ENCODE data around the gene TOP3A.

Gene TOP3A

DNA sequence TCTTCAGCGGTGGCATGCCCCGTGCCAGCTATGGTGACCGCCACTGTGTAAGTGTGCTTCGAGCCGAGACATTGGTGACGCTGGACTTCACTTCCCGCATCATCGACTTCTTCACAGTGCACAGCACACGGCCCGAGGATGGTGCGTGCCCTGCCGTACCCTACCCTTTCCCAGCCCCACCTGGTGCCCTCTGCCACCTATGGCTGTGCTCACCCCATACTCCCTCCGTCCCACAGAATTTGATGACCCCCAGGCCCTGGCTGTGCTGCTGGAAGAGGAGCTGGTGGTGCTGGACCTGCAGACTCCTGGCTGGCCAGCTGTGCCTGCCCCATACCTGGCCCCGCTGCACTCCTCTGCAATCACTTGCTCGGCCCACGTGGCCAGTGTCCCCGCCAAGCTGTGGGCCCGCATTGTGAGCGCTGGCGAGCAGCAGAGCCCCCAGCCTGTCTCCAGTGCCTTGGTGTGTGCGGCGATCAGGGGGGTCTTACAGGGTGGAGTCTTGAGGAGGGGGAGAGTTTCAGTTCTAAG, 79.9 kb downstream of the TOP3A start:
- DNase-seq (ENCODE audit: low read depth in 2 of 2): no peak
- no peak for TF ChIP-seq CTCF (IDR thresholded peaks at IDR 0.05; ENCODE audit: low read depth, low read length)
- H3K4me3 ChIP-seq (replicated peaks in 1 of 2; ENCODE audit: low read depth in 2 of 2, low read length in 2 of 2): no peak overlapping the region

GRCh38 chr17:18233803-18234518, 80.8 kb downstream of the TOP3A start:
- TF ChIP-seq CTCF (IDR thresholded peaks at IDR 0.05; ENCODE audit: low read depth, low read length): no peak
- no peak for DNase-seq (ENCODE audit: low read depth in 2 of 2)
- H3K4me3 ChIP-seq (replicated peaks in 1 of 2; ENCODE audit: low read depth in 2 of 2, low read length in 2 of 2): no peak overlapping the region

DNA sequence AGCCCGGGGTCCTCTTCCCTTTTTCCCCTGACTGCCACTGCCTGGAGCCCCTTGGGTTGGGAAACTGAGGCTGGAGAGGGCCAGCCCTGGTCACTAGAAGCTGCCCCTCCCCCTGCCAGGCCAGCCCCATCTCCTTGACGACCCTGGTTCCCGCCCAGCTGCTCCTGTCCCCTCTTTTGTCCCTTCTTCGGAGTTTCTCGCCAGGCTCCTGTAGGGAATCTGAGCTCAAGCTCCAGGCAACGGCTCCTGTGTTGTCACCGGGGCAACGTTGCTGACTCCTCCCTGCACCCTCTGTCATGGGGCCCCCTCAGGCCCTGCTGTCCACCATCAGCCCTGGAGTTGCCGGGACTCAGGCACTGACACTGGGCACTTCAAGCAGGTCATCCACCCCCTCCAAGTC, 83.6 kb downstream of the TOP3A start:
- TF ChIP-seq CTCF (IDR thresholded peaks at IDR 0.05; ENCODE audit: low read depth, low read length): no peak
- no peak overlapping the region for H3K4me3 ChIP-seq (replicated peaks in 1 of 2; ENCODE audit: low read depth in 2 of 2, low read length in 2 of 2)
- no peak for DNase-seq (ENCODE audit: low read depth in 2 of 2)

DNA sequence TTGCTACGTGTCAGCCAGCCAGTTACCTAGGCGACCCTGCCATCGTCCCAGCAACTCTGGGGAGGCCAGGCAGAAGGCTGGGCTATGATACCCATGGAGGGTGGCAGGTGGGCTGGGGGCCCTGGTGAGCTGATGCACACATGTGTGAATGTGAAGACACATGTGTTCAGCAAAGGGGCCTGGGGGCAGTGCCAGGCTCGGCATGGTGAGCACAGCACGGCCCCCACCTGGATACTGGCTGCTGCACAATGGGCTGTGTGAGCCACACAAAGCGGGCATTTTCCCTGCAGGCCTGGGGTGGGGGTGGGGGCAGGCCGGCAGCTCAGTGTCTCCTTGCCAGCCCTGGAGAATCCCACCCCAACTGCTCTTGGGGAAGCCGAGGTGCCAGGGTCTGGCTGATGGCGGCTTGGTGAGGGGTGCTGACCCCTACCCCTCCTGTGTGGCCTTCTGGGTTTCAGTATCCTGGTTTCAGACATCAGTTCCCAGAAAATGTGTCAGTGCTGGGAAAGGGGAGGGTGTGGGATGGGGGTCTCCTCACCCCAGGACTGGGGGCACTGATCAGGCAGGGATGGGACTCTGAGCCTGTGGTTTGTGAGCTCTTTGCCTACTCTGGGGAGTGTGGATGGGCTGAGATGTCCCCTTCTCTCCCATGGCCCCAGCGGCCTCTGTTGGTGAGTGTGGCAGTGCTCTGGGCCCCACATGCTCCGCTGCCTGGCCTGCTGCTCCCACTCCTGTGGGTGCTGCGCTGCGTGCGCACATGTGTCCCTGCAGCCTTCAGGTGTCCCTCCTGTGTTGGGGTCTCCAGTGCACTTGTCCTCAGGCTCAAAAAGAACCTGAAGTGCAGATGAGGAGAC, 84.3 kb downstream of the TOP3A start:
- no peak for DNase-seq (ENCODE audit: low read depth in 2 of 2)
- no peak for TF ChIP-seq CTCF (IDR thresholded peaks at IDR 0.05; ENCODE audit: low read depth, low read length)
- H3K4me3 ChIP-seq (replicated peaks in 1 of 2; ENCODE audit: low read depth in 2 of 2, low read length in 2 of 2): no peak overlapping the region

GRCh38 chr17:18229771-18230170, 85.0 kb downstream of the TOP3A start:
- no peak overlapping the region for H3K4me3 ChIP-seq (replicated peaks in 1 of 2; ENCODE audit: low read depth in 2 of 2, low read length in 2 of 2)
- DNase-seq (ENCODE audit: low read depth in 2 of 2): no peak
- no peak for TF ChIP-seq CTCF (IDR thresholded peaks at IDR 0.05; ENCODE audit: low read depth, low read length)

GRCh38 chr17:18229254-18229653, 85.5 kb downstream of the TOP3A start:
- TF ChIP-seq CTCF (IDR thresholded peaks at IDR 0.05; ENCODE audit: low read depth, low read length): no peak
- no peak for DNase-seq (ENCODE audit: low read depth in 2 of 2)
- H3K4me3 ChIP-seq (replicated peaks in 1 of 2; ENCODE audit: low read depth in 2 of 2, low read length in 2 of 2): no peak overlapping the region

All from cardiac fibroblast (primary cell).